K562 (cell line): Measurements from ENCODE around the gene GCNT4. TPM values are rescaled to one million over a fixed set of nuclear protein-coding genes. Genes with fewer than 3 reads are reported as not detected.

Experiments
- polyA plus RNA-seq, 8 experiments: library from polyadenylated mRNA; depleted of rRNA in 4 of 8; stranded (reverse) in 5 of 8; unstranded in 3 of 8; fragments of >200 nt; fragmentation: Nextera tagmentation in 2 of 8; fragmentation: Illumina TruSeq in 1 of 8; extraction: Ambion mirVana in 2 of 8; extraction: Trizol in 1 of 8; gene quantifications; 2 replicates each; pipeline versions ENCODE4 v1.2.1 to v1.2.3, GENCODE V29; 2011 to 2014; ENCODE audit warnings: inconsistent platforms in 1 of 8, missing spikeins in 1 of 8
- small RNA-seq: library from RNA; depleted of rRNA; stranded (forward); fragments of <200 nt; gene quantifications from one replicate; pipeline ENCODE3, GENCODE V24; 2014
- total RNA-seq, 7 experiments: library from RNA; depleted of rRNA in 6 of 7; stranded (reverse); fragments of >200 nt in 6 of 7; fragmentation: Illumina TruSeq in 2 of 7; extraction: Trizol in 2 of 7; gene quantifications; 2 replicates each; pipeline versions ENCODE4 v1.2.1 to v1.2.3, GENCODE V29; 2011 to 2021; ENCODE audit warnings: low replicate concordance in 1 of 7

Gene GCNT4
- total and polyA plus RNA-seq, 9 of the 15 experiments (the other 6 are each of a cell fraction or from before 2014, with no cell fraction given): 0.01 TPM; not detected in 8

Small RNAs within 50 kb of the gene (small RNA-seq; reads per million reads assigned to genes)
- not detected for gene AC093259.1

Other genes starting within 250 kb of the GCNT4 start
- gene FAM169A, start 186.2 kb downstream of the GCNT4 start, total RNA-seq (2014; rRNA removed): not detected in 2 replicates
- gene FAM169A, start 186.2 kb downstream of the GCNT4 start, total RNA-seq (2014; rRNA removed; fragmentation: Illumina TruSeq; extraction: Trizol): not detected in 2 replicates
- gene FAM169A, start 186.2 kb downstream of the GCNT4 start, total RNA-seq (2015; rRNA removed; fragmentation: Illumina TruSeq; extraction: Trizol): not detected in 2 replicates
- 0.04 and 0.07 TPM in 2 replicates for gene FAM169A, start 186.2 kb downstream of the GCNT4 start, total RNA-seq (2021)
- not detected in 2 replicates for gene FAM169A, start 186.2 kb downstream of the GCNT4 start, polyA plus RNA-seq (2011; rRNA removed)
- gene FAM169A, start 186.2 kb downstream of the GCNT4 start, polyA plus RNA-seq (2014; fragmentation: Illumina TruSeq; extraction: Trizol): not detected in 2 replicates
- under 1 TPM in 1 of 2 experiments, not detected in 1; 0.01 TPM for gene FAM169A, start 186.2 kb downstream of the GCNT4 start, polyA plus RNA-seq (2014; fragmentation: Nextera tagmentation; extraction: Ambion mirVana)
- gene FAM169A, start 186.2 kb downstream of the GCNT4 start, polyA plus RNA-seq (2014; rRNA removed): not detected in 2 replicates
- gene ANKRD31, start 184.3 kb upstream of the GCNT4 start, total RNA-seq (2014; rRNA removed): under 0.01 and 0.08 TPM in 2 replicates
- 0.06 and 0.11 TPM in 2 replicates for gene ANKRD31, start 184.3 kb upstream of the GCNT4 start, total RNA-seq (2014; rRNA removed; fragmentation: Illumina TruSeq; extraction: Trizol)
- gene ANKRD31, start 184.3 kb upstream of the GCNT4 start, total RNA-seq (2015; rRNA removed; fragmentation: Illumina TruSeq; extraction: Trizol): 0.04 and 0.08 TPM in 2 replicates
- gene ANKRD31, start 184.3 kb upstream of the GCNT4 start, total RNA-seq (2021): 0.04 and 0.07 TPM in 2 replicates
- 0.04 and 0.07 TPM in 2 replicates for gene ANKRD31, start 184.3 kb upstream of the GCNT4 start, polyA plus RNA-seq (2011; rRNA removed)
- 0.04 and 0.06 TPM in 2 replicates for gene ANKRD31, start 184.3 kb upstream of the GCNT4 start, polyA plus RNA-seq (2014; fragmentation: Illumina TruSeq; extraction: Trizol)
- gene ANKRD31, start 184.3 kb upstream of the GCNT4 start, polyA plus RNA-seq (2014; fragmentation: Nextera tagmentation; extraction: Ambion mirVana): under 1 TPM; 0.03 to 0.04 TPM
- 0.04 TPM in 1 of 2 replicates, not detected in the other for gene ANKRD31, start 184.3 kb upstream of the GCNT4 start, polyA plus RNA-seq (2014; rRNA removed)